PFSK-1 (cell line): ENCODE results near the gene RANBP1.

Experiments
- FOXP2 ChIP-seq: optimal IDR thresholded peaks from 2 replicates; pipeline ENCODE3; 2011; ENCODE audit warnings: borderline replicate concordance, control low read depth, inconsistent platforms; ENCODE audit not compliant: insufficient read depth; ENCODE audit errors: extremely low read length, extremely low read depth
- POLR2AphosphoS5 ChIP-seq: IDR thresholded peaks from 2 replicates; pipeline ENCODE4 v1.6.1; 2012; ENCODE audit warnings: low read depth, mild to moderate bottlenecking, control low read depth, low read length, moderate library complexity
- REST ChIP-seq, 2 experiments: IDR thresholded peaks; 2 replicates each; pipeline versions ENCODE4 v1.6.1 to v1.8.0; 2011 to 2012; ENCODE audit warnings: low read depth in 2 of 2, low read length in 2 of 2, control low read depth in 1 of 2, inconsistent platforms in 1 of 2, mild to moderate bottlenecking in 1 of 2, moderate library complexity in 1 of 2; ENCODE audit not compliant: insufficient read depth in 1 of 2
- SIN3A ChIP-seq: IDR thresholded peaks from 2 replicates; pipeline ENCODE4 v1.6.1; 2012; ENCODE audit warnings: mild to moderate bottlenecking, low read length, moderate library complexity, borderline replicate concordance; ENCODE audit not compliant: insufficient read depth
- TAF1 ChIP-seq: IDR thresholded peaks from 2 replicates; pipeline ENCODE4 v1.6.1; 2012; ENCODE audit warnings: low read length, control low read depth, borderline replicate concordance; ENCODE audit not compliant: insufficient read depth

Gene RANBP1

GRCh38 chr22:20130319-20130718 is 14.4 kb downstream of the RANBP1 start:
- no peak for TF ChIP-seq TAF1
- TF ChIP-seq SIN3A, result no peak
- no peak for TF ChIP-seq POLR2AphosphoS5
- no peak for TF ChIP-seq REST (IDR thresholded peaks at IDR 0.05; ENCODE audit: insufficient read depth in 1 of 2, low read depth in 2 of 2, low read length in 2 of 2)
- TF ChIP-seq FOXP2, result no peak

- TF ChIP-seq POLR2AphosphoS5 (no peak), TAF1 (no peak), SIN3A (no peak), REST (IDR thresholded peaks at IDR 0.05; ENCODE audit: insufficient read depth in 1 of 2, low read depth in 2 of 2, low read length in 2 of 2) (no peak), FOXP2 (no peak)
Measured at GRCh38 chr22:20130731-20131596, 15.1 kb downstream of the RANBP1 start.

- TF ChIP-seq SIN3A (no peak), TAF1 (no peak)
Measured at GRCh38 chr22:20131597-20131858, 15.6 kb downstream of the RANBP1 start, which contains the start of gene ZDHHC8. TSS of gene ZDHHC8 (plus strand) at chr22:20131804. CDS start at chr22:20131948, 144 bp downstream.

- no peak for TF ChIP-seq FOXP2
- no peak for TF ChIP-seq POLR2AphosphoS5
- no peak for TF ChIP-seq SIN3A
- no peak for TF ChIP-seq TAF1
- no peak for TF ChIP-seq REST (IDR thresholded peaks at IDR 0.05; ENCODE audit: insufficient read depth in 1 of 2, low read depth in 2 of 2, low read length in 2 of 2)
Measured at GRCh38 chr22:20131859-20132685, 16.2 kb downstream of the RANBP1 start.

- TF ChIP-seq SIN3A (no peak), TAF1 (no peak), REST (IDR thresholded peaks at IDR 0.05; ENCODE audit: insufficient read depth in 1 of 2, low read depth in 2 of 2, low read length in 2 of 2) (no peak), FOXP2 (no peak), POLR2AphosphoS5 (no peak)
Measured at GRCh38 chr22:20132686-20133246, 16.9 kb downstream of the RANBP1 start.
